OCI-M2 (cell line): ENCODE measurements around the gene SLC44A3.

Experiments used
- DNase-seq: peaks from one replicate; lab custom pipeline; 2025; ENCODE audit not compliant: unreplicated experiment; lab: John Stamatoyannopoulos, UW

SLC44A3 gene, protein sequence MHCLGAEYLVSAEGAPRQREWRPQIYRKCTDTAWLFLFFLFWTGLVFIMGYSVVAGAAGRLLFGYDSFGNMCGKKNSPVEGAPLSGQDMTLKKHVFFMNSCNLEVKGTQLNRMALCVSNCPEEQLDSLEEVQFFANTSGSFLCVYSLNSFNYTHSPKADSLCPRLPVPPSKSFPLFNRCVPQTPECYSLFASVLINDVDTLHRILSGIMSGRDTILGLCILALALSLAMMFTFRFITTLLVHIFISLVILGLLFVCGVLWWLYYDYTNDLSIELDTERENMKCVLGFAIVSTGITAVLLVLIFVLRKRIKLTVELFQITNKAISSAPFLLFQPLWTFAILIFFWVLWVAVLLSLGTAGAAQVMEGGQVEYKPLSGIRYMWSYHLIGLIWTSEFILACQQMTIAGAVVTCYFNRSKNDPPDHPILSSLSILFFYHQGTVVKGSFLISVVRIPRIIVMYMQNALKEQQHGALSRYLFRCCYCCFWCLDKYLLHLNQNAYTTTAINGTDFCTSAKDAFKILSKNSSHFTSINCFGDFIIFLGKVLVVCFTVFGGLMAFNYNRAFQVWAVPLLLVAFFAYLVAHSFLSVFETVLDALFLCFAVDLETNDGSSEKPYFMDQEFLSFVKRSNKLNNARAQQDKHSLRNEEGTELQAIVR

DNA sequence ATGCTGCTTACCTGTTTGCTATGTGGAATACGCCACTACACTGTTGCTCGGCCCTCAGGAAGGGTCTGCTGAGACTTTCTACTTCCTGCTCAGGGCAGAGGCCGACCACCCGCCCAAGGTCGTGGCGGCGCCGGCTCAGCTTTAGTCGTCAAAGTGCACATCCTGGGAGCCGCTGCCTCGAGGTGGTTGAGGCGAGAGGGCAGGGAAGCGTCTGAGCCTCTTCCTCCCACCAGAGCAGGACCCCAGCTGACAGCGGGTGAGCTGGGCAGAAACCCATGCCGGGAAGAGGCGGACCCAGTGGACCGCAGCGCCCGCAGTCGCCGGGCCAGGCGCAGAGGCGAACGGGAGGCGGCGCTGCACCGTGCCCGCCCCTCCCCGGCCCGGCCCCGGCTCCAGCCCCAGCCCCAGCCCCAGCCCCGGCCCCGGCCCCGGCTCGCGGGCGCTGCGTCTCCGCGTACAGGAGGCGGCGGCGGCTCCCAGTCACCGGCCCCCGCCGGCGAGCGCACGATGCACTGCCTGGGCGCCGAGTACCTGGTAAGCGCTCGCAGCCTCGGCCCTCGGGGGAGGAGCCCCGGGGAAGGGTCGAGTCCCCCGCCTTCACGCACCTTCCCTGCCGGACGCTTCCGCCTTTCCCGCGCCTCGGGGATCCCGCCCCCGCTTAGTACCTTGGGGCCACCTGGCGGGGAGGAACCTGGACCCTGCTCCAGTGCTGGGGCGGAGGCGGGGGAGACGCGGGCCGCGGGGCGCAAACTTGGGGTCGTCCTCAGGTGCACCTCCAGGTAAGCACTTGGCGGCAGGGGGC is at the start of gene SLC44A3:
TSS of gene SLC44A3 (plus strand) at position 413 of the 802 bp plus-strand sequence. CDS start at position 508, 95 bp downstream.
- DNase-seq = no peak

DNA sequence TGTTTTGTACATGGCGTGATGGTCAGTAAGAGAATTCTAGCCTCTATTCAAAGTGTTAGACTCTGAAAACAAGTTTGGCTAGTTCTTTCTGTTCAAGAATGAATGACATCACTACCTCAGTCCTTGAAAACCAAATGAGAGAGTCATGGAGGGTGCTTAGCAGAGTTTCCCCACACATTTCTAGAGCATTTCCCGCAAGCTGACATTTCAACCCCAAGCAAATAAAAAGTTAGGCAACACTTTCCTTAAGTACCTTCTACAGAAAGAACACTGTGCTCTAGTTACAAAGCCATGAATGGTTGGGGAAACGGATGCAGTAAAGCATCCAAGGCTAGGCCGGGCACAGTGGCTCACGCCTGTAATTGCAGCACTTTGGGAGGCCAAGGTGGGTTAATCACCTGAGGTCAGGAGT is 47.9 kb upstream of the SLC44A3 start:
- no peak for DNase-seq

DNA sequence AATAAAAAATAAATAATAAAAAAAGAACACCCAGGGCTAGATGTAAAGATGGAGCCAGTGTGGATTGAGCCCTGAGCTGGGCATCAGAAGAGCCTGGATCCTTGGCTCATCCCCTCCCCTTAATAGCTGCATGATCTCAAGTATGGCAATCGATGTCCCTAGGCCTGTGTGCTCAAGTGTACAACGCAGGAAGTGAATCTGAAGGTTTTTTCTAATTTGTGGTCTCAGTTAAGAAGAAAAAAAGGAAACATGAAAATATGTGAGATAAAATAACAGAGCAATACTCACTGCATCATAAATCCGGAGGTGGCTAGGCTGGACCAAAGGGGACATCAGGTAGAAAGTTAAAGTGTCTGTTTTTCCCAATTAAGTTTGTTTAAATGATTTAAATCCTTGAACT is 47.3 kb upstream of the SLC44A3 start:
- DNase-seq = no peak

DNA sequence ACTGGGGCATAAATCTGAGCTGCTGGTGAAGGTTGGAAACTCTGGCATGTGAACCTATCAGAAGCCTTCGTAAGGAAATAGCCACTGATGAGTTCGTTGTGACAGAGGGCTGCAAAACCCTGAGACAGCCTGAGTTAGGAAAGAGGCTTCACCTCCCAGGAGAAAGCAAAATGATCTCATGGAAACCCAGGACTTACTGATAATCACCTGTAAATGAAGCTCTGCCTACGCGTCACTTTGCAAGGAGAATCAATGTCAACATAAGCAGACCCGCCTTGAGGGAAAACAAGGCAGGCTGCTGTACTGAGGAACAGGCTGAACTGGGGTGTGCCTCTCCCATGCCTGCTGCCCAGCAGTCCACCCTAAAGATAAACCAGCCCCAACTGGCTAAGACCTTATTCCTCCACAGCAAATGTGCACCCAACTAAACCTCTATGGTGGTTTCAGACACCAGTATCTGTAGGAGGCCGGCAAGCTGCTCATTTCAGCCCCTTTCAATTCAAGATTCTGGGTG is 46.8 kb upstream of the SLC44A3 start:
- DNase-seq = no peak

DNA sequence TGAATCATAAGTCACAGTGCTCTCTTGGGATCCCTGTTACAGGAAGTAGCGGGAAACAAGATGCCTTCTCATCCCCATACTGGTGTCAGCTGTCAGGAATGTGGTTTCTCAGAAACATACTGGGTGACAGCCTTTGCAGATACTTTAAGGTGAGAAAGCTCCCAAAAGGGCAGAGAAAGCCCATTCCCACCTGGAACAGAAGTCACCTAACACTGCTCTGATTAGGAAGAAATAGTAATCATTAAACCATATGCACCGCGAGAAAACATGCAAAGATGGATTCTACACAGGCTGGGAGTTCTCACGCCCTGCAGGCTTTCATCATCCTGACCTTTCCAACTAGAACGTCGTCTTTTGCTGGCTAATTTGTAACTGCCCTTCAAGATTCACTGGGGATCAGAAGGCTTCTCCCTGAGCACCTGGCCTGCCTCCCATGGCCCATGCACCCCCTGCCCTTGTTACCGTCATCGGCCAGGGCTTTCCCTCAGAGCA is 46.2 kb upstream of the SLC44A3 start:
- DNase-seq = no peak

DNA sequence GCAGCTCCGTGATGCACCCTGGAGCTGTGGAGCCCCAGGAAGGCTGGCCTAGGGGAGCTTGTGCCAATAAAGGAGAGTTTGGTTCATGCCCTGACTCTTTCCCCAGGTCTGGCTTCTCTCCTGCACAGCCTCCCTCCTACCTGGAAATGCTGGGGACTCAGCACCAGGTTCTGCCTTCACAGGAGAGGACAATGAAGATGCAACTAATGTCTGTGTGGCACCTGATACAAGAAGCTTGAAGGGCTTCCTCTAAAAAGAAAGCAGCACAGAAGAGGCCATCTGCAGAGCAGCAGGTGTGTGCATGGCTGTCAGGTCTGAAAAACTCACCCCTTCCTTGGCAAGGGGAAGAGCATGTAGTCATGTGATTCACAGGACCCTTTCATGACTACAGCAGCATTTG is 43.7 kb upstream of the SLC44A3 start:
- DNase-seq = no peak

DNA sequence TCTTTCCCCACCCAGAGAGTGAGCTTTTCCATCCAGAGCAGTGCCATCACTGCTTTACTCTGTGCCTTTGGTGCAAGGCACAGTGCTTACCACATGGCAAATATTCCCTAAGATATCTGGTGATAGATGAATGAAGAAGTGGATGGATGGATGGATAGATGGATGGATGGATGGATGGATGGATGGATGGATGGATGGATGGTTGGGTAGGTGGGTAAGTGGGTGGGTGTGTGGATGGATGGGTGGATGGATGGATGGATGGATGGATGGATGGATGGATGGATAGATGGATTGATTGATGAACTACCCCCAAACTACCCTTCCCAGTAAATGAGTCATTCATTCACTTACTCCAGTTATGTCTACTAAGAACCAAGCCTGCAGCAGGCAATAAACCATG is 42.9 kb upstream of the SLC44A3 start:
- no peak for DNase-seq

DNA sequence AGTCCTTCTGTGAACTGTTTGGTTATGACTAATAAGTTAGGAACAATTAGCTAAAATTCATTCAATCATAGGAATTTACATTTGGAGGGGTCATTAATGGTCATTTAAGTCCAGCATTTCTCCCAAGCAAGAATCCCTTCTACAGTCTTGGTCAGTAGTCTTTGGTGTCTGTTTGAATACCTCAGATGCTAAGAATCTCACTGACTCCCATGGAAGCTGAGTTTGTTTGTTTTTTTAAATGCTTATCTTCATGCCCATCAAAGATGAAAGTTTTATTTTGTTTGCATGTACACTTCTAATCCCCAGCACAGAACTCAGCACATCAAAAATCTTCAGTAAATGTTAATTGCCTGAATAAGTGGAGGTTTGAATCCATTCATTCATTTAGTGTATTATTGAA is 41.3 kb upstream of the SLC44A3 start:
- DNase-seq = no peak

DNA sequence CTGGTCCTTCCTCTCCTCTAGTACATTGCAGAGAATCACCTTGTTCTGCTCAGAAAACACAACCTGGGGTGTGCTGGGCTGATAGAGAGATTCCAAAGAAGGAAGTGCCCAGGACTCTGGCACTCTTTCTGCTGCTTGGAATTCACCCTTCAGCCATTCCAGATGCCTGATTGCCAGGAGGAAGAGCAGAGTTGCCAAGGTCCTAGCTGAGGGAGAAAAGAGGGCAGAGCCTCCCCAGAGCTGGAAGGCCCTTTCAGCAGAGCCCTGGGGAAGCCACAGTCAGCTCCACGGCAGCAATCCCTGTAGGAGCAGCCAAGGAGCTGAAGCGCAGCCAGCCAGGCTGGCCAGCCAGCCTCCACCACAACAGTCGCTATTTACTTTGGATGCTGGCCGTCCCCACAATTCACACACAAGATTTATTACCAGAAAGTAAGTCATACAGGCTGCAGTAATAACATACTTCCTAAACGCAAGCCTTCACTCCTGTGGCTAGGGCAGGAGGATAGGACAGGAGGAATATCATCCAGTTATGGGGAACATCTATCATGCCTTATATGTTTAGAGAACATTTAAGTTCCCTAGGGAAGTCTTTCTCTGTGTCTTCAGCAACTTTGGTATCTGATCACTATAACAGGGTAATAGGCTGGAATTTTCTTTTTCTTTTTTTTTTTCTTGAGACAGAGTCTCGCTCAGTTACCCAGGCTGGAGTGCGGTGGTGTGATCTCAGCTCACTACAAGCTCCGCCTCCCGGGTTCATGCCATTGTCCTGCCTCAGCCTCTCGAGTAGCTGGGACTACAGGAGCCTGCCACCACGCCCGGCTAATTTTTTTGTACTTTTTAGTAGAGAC is 36.6 kb upstream of the SLC44A3 start:
- DNase-seq = no peak

DNA sequence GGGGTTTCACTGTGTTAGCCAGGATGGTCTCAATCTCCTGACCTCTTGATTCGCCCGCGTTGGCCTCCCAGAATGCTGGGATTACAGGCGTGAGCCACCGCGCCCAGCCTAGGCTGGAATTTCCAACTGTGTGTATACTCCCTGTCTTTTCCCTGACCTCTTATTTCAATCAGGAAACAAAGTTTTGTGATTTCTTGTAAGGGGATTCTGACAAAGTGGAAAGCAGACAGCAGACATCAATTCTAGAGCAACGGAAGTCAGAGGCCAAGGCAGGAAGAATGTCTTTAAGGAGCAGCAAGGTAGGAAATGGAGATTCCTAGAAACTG is 36.0 kb upstream of the SLC44A3 start:
- DNase-seq = no peak

DNA sequence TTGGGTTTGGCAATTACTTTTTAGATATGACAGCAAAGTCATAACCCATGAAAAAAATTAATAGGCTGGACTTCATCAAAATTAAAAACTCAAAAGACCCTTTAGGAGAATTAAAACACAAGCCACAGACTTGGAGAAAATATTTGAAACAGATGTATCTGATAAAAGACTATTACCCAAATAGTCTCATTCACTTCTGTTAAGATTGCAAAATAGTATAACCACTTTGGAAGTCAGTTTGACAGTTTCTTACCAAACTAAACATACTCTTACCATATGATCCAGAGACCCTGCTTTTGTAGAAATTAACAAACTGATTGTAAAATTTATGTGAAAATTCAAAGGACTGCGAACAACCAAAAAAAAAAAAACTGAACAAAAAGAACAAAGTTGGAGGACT is 32.5 kb upstream of the SLC44A3 start:
- DNase-seq = no peak

DNA sequence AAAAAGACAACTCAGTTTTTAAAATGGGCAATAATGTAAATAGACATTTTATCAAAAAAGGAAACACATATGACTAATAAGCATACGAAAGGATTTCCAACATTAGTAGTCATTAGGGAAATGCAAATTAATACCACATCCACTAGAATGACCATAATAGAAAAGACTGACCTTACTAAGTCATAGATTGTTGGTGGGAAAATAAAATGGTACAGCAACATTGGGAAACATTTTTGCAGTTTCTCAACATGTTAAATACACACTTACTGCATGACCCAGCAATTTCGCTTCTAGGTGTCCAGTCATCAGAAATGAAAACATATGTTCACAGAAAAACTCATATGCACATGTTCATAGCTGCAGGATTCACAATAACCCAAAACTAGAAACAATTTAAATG is 29.9 kb upstream of the SLC44A3 start:
- DNase-seq = no peak

DNA sequence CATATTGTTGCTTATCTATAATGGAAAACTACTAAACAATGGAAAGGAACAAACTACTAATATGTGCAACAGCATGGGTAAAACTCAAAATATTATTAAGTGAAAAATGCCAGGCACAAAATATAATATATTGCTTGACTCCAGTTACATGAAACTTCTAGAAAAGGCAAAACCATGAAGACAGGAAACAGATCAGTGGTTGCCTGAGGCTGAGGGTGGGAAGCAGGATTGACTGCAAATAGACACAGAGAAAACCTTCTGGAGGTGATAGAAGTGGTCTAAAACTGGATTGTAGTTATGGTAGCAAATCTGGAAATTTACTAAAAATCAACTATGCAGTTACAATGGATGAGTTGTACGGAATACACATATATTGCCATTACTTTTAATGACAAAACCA is 29.5 kb upstream of the SLC44A3 start:
- no peak for DNase-seq

DNA sequence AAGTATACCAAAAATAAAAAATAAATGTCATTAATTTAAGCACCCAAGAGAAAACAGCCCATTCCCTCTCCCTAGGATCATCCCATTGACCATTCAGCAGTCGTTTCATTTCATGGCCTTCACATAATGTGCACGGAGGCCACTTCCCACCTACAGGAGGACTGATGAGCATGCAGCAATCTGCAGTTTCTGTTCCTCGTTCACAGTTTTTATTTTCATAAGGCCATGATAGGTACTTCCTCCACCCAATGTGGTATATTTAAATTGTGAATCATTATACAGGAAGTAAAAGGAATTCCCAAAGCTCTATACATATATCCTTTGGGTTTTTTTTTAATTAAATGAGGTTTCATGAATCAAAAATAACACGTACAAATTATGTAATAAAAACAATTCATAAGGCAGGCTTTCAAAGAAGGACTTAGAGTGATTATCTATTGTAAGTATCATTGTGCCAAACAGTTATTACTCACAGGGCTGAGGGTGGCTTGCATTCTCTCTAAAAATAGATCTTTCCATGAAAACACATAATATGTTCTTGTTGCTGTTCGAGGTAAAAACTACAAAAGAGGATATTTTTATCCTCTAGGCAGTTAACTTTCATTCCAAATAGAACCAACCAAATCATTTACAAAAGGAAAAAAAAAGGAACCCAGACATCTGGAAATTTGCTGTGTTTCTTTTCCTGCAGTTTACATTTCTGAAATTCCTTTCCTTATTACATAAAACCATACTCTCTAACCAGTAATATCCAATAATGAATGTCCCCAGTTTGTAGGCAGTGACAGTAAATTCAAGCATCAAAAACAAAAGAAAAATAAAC is 27.5 kb upstream of the SLC44A3 start:
- DNase-seq = no peak

DNA sequence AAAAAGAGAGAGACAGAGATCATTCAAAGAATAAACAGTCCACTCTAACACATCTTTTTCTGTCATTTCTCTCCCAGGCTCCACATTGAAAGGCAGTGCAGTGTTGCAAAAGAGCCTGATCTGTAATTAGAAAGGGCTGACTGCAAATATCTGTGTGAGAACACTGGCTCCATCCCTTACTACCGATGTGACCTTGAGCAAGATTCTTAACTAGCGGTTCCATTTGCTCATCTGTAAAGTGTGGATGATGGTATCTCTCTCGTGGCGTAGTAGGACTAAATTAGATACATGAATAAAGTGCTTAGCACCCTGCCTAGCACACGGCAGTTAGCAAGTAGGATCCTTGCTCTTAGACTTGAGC is 26.9 kb upstream of the SLC44A3 start:
- no peak for DNase-seq

DNA sequence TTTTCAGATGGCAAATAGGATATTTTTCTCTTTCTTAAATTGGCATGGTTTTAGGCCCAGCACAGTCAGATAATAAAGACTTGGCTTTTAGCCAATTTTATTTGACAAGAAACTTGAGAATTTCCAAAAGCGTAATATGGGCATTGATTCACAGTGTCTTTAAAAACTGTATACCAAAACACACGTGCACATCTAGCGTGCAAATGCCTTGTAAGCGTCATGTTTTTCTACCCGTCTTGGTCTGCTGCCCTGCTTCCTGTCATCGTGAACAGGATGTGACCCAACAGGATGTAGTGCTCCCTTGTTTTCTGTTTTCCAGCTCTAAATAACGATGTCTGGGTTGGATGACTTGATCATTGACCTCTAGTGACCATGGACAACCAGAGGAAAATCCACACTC is 24.7 kb upstream of the SLC44A3 start:
- DNase-seq = no peak

DNA sequence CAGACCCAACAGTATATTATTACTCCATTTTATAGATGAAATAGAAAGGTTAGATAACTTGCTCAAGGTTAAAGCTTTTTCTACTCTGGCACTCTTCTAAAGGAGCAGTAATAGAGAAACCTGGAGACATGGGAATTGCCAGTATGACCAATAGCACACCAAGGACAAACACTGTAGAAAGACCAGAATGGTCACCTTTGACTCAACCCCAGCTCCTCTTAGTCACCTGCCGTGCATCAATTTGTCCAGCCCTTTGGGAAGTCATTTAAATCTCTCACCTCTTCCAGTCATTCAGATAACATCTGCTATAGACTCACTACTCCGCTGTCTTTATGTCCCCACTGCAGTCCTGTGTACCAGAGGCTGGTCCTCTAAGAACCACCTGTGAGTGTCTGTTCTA is 23.9 kb upstream of the SLC44A3 start:
- DNase-seq = no peak

DNA sequence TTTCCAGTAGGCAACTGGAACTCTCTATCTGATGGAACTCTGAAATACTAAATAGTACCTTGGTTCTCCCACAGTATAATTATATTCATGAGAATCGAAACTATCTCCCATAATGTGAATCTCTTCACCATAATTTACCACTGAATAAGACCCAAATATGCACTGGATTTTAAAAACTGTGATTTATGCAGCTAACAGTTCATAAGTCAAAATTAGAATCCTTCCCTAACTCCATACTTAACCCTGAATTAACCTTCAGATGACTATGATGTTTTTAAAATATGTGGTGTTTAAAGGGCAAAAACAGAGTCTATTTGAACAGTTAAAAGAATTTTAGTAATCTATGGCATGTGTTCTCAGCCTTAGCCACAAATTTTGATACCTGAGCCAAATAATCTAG is 22.9 kb upstream of the SLC44A3 start:
- DNase-seq = no peak

DNA sequence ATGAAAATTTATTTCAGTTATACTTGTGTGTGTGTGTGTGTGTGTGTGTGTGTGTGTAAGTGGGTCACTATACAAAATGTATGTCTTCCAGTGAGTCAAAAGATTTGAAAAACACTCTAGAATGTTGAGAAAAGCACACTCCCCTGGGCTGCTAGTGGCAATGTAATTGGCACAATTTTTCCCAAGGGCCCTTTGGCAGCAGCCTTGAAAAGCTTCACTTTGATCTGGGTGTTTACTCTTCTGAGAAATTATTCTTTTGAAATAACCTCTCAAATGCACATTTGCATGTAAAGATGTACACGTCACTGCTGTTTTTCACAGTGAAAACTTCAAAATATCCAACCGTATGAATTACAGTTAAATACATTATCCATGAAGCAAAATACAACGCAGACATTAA is 22.1 kb upstream of the SLC44A3 start:
- no peak for DNase-seq

DNA sequence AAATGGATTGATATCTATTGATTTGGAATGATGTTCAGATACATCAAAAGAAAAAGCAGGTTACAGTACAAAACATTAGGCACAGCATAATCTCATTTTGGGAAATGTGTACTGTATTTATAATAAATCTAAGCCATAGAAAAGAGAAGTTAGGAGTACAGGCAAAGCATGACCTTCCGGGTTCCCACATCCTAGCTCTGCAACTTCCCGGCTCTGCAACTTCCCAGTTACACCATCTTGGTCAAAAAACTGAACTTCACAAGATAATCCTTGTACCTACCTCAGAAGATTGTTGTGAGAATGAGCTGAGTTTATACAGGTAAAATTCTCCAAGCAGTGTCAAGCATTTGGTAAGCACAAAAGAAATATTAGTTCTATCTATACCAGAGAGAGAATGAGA is 21.7 kb upstream of the SLC44A3 start:
- DNase-seq = no peak
